GM19239 (cell line): ENCODE data around the gene EHHADH.
A peak's percentile ranks its signal among the peaks of the same experiment; 100 is the strongest.
"Not testable (repeated sequence)": the region's sequence is repeated elsewhere in the genome, so short reads cannot be mapped to it uniquely, and the experiment has no call there.

ENCODE experiments used
- DNase-seq: peaks from one replicate; pipeline ENCODE4 v3.0.0; 2011; ENCODE audit warnings: low spot score; ENCODE audit not compliant: insufficient read length
- FAIRE-seq: peaks from 2 replicates; lab custom pipeline; 2011; peaks lifted over from hg19 to GRCh38; lab: Jason Lieb, UNC

EHHADH gene

DNA sequence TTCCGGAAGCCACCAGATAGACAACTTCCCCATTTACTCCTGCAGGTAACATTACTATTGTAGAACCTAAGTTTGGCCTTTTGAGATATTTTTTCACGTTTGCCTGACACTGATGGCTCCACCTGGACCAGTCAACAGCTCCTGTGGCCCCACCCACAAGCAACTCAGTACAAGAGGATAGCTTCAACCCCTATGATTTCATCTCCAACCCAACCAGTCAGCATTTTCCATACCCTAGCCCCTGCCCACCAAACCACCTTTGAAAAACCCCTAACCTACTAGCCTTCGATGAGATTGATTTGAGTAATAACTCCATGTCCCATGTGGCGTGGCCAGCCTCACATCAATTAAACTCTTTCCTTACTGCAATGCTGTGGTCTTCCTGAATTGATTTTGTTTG lies 950 bp upstream of the EHHADH start:
- FAIRE-seq (no peak), DNase-seq (no peak)

DNA sequence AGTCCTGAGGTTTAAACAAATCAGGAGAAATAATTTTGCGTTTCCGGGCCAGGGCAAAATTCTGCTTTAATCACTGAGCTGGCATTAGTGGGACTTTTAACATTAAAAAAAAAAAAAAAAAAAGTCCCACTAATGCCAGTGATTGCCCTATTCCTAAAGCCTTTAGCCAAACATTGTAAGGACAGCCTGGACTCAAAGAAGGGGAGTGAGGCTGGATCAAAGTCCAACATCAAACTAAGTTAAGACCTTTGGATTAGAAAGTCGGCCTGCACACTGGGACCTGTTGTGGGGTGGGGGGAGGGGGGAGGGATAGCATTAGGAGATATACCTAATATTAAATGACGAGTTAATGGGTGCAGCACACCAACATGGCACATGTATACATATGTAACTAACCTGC lies 716 bp downstream of the EHHADH start:
- DNase-seq, FAIRE-seq: not testable (repeated sequence)

DNA sequence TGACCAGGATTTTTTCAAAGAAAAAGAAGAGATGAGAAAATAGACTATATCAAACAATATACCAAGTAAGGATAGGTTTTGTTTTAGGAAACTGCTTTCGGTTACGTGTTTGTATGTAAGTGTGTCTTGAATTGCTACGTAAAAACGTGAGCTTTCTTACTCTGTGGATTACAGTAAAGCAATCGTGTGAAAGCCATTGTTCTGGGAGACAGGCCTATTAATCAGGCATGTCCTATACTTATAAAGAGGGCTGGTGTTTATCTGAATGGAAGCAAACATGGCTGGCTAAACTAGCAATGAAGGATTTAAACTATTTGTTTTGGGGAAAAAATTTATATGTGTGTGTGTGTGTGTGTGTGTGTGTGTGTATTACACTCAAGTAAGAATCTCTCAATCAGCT lies 2.6 kb downstream of the EHHADH start:
- no peak for DNase-seq
- no peak for FAIRE-seq

DNA sequence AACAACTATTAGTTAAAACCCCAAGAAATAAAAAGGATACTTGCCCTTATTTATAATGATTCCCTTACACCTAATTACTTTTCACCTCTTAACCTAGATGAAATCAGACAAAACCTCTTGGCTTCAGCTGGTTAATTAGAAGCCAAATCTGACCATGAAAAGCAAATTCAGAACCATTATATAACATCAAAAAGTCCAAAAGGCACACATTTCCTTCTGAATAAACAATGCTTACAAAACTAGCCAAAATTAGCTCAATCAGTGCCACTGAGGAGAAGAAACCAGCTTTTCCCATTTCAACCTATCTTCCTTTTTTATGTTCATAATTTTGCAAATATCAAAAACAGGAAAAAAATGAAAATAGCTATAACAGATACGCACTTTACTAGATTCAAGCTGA lies 3.2 kb downstream of the EHHADH start:
- DNase-seq (no peak), FAIRE-seq (no peak)

DNA sequence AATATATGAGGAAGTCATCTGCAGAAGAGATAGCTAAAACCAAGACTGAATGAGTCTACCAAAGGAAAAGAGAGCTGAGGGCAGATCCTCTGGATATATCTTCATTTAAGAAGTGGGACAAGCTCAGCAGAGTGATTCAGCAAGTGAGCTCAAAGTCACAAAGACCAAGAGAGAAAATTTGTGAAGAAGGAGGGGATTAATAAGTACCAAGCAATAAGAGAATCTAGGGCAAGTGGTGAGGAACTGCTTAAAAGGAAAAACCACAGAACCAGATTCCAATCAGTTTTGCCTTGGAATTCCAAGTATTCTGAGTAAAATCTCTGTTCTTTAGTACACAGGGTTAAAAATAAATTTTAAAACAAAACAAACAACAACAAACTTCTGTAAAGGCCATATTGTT lies 3.6 kb downstream of the EHHADH start:
- DNase-seq (no peak), FAIRE-seq (no peak)

DNA sequence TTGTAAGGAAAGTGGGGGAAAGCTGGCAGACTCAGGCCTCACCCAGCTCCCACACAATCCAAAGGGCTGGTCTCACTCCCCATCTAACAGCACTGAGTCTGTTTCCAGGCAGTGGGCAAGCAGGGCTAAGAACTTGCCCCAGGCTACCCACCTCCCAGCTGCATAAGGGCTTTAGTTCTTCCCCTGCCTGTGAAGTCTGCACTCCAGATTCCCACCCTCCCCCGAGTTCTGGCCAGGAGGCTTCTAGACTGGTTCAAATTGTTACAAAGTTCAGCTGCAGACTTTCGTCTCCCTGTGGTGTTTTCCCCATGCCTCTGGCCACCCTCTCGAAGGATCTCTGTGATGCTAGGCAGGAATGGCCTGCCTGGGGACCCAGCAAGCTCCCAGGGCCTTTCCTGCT lies 11.2 kb downstream of the EHHADH start:
- no peak for FAIRE-seq
- DNase-seq, result no peak

DNA sequence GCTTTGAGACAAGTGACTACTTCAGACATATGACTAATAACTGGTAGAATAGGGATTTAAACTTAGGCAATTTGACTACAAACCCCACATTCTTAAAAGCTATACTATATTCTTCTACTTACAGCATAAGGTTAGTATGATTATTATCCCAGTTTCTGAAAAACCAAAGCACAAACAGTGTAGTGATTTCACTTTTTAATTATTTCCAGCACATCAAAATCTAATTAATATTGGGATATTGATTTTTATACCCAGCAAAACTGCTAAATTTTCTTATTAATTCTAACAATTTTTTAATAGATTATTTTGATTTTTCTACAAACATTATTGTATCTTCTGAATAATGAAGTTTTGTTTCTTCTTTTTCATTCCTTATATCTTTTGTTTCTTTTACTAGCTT lies 16.9 kb downstream of the EHHADH start:
- no peak for DNase-seq
- FAIRE-seq, result no peak

DNA sequence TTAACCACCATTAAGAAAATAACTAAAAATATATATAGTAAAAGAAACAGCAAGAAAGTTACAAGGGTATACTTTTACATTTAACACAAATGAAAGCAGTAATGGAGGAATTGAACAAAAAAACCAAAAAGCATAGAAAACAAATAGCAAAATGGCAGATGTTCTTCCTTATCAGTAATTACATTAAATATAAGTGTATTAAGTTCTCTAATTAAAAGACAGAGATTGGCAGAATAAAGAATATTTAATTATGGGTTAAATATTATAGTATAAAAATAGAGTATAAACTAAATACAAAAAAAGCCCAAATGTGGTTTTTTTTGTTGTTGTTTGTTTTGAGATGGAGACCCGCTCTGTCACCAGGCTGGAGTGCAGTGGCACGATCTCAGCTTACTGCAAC lies 20.5 kb downstream of the EHHADH start:
- DNase-seq (no peak), FAIRE-seq (no peak)

DNA sequence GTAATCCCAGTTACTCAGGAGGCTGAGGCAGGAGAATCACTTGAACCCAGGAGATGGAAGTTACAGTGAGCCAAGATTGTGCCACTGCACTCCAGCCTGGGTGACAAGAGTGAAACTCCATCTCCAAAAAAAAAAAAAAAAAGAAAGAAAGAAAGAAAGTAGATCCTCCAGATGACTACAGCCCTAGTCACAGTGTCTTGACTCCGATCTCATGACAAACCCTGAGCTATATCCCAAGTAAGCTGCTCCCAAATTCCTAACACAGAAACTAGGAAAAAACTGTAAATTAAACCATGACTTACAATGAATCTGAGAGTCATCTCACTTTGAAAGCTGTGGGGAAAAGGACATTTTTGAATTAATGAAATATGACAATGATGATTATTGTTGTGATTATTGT lies 27.3 kb downstream of the EHHADH start:
- not testable (repeated sequence) for DNase-seq, FAIRE-seq

DNA sequence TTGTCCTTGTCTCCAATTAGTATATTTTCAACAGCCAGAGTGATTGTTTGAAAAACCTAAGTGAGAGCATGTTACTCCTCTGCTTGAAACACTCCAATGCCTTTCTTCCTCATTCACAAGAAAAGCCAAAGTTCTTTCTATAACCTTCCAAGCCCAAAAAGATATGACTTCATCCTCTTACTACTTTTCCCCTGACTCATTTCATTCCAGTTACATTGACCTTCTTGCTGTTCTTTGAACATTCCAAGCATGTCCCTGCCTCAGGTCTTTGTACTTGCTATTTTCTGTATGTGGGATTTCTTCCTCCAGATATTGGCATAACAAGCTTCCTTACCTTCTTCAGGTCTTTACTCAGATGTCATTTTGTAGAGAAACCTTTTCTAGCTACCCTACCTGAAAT lies 28.3 kb downstream of the EHHADH start:
- DNase-seq (no peak), FAIRE-seq (no peak)

DNA sequence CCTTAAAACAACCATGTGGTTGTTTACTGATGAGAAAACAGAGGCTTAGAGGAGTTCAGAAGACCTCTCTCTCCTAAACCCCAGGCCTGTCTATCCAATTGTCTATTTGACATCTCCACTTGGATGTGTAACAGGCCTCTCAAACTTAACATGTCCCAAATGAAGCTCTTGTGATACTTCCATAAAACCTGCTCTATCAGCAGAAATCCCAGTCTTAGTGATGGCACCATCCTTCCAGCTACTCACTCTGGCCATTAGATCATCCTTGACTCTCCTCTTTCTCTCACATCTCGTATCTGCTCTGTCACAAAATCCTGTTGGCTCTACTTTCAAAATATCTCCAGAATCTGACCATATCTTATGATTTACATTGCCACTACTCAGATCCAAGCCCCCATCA lies 28.8 kb downstream of the EHHADH start:
- no peak for DNase-seq
- FAIRE-seq, result no peak

DNA sequence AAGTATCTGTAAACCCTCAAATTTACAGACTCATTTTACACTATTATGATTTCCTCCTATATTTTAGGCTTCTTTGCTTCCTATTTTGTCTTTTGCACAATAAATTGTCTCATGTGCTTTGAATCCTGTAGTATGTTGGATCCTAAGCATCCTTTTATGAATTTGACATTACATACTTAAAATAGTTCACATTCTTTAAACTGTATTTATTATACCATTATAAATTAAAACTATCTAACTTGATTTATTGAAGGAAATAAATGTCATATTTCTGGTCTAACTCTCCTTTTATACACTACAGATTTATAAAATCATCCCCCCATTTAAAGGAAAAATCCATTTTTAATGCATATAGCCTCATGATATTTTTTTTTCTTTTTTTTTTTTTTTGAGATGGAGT lies 32.6 kb downstream of the EHHADH start:
- no peak for DNase-seq

DNA sequence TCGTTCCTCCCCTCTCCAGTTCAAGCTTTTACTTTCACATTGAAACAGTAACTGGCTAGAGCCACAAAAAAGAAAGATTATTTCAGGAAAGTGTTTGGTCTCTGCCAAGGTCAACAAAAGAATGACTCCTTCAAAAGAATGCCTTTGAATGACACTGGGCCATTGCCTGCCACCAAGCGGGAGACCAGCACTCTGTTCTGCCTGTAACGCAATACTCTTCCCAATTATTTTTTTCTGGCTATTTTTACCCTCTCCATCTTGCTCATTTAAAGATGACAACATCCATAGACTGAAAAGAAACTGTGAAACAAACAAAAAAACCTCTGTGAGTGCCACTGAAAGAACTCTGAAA lies 37.3 kb downstream of the EHHADH start:
- no peak for FAIRE-seq

More for the DNA sequence above, 32.6 kb downstream of the EHHADH start:
- FAIRE-seq, result no peak

DNA sequence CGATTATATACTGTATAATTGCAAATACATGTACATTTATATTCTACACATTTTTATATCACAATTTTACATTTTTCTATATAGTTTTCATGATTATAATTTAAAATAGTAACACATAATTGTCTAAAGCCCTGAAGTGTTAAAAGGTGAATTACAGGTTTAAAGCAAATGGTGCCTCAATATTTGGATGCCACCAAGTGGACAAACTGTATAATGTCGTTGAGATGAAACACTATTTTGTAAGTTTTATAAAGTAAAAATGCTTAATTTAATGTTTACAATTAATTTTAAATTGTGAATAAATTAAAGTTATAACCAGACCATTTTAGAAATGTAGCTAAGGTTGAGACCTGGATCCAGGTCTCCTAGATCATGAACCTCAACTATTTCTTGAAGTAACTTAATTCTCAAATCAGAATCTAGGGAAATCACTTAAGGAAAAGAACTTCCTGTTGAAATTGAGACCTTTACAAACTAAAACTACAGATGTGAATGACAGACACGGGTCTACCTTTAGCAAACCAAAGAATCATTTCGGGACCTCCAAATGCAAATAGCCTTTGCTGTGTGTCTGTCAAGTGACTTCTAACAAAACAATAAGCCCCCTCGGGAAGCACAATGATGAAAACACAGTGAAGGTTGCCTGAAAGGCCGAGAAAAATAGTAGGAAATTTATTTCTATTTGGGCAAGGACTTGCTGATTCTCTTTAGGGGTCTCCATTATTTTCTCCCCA lies 37.8 kb downstream of the EHHADH start:
- DNase-seq (no peak), FAIRE-seq (no peak)

More for the DNA sequence above, 37.3 kb downstream of the EHHADH start:
- no peak for DNase-seq

DNA sequence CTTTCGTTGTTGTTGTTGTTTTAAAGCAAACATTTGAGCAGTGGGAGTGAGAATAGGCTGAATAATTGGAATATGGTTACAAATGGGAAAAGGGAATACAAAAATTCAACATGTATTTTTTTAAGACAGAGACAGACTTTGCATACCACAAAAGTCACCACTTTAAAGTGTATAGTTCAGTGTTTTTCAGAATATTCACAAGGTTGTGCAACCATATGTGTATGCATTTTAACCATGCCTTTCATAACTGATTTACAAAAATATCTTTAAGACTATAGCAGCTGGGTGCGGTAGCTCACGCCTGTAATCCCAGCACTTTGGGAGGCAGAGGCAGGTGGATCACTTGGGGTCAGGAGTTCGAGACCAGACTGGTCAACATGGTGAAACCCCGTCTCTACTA lies 41.3 kb downstream of the EHHADH start:
- FAIRE-seq (no peak), DNase-seq (no peak)

DNA sequence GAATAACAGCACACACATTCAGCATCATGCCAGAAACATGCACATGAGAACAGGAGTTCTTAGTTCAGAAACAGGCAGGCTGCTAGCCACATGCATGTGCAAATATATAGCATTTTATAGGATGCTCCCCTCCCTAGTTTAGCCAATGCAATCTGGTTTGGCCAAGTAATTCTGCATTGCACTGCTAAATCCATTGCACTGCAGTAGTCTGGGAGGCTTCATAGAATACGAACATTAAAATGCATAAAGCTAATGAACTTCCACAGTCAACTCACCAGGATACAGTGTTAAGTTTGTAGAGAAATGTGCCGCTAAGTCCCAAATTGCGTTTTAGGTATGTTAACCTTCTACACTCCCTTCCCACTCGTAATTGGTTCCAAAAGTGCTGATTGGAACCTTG lies 41.8 kb downstream of the EHHADH start:
- no peak for DNase-seq
- no peak for FAIRE-seq

DNA sequence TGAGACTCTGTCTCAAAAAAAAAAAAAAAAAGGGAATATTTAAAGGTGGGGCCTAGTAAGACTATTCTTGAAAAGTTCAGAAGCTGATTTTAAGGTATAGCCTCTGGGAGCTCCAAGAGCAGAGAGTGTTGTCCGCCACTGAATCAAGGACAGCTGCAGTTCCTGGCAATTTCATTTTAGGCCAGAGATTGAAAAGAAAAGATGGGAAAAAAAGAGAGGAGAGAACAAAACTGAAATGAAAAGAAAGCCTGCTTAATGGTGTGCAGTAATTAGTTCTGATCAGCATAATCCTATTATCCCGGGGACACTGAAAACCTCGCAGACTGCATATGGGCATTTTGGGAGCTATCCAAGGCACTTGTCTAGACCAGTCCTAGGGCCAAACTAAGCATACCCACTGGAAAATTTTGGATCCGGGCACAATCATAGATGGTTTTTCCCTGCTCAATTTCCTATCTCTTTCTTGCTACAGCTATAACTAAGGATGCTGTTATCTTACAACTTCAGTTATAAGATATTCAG lies 43.2 kb downstream of the EHHADH start:
- DNase-seq (no peak), FAIRE-seq (no peak)

DNA sequence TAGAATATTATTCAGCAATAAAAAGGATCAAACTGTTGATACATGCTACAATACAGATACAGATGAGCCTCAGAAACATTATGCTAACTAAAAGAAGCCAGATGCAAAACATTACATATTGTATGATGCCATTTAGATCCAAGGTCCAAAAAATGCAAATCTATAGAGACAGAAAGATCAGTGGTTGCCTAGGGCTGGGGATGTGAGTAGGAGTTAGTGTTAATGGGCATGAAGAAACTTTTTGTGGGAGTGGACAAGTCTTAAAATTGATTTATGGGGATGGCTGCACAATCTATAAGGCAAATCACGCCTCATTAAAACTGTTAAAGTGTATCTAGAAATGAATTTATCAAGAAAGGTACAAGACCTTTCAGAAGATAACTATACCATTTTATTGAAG lies 45.0 kb downstream of the EHHADH start:
- DNase-seq (no peak), FAIRE-seq (no peak)

DNA sequence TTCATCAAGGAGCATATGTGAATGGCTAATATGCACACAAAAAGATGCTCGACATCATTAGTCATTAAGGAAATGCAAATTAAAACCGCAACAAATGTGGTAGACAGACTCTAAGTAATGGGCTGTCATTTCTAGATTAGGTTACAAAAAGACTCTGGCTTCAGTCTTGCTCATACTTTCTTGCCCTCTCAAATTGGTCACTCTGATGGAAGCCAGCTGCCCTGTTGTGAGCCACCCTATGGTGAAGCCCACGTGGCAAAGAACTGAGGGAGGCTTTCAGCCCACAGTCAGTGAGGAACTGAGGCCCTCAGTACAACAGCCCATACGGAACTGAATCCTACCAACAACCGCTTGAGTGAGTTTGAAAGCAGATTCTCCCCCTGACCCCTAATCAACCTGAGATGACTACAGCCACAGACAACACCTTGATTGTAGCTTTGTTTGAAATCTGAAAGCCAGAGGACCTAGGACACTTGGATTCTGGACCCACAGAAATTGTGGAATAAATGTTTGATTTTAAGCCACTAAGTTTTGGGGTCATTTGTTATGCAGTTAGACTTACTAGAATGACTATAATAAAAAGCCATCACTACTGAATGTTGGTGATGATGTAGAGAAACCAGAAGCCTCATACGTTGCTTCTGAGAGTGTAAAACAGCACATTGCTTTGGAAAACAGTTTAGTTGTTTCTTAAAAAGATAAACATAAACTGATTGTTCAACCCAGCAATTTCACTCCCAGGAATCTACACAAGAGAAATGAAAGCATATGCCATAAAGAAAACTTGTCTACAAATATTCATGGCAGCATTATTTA lies 45.7 kb downstream of the EHHADH start:
- DNase-seq (peak; percentile 30), FAIRE-seq (peak; percentile 70)

DNA sequence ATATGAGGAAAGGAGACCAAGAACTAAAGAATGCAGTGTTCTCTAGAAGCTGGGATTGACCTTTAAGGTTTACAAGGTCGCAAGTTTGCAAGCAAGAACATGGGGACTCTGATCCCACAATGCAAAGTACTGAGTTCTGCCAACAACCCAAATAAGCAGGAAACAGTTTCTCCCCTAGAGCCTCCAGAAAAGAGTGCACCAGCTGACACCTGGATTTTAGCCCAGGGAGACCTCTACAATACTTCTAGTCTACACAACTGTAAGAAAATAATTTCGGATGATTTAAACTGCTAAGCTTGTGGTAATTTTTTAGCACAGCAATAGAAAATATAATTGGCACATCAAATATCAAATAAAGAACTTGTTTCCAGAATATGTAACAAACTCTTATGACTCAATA lies 46.4 kb downstream of the EHHADH start:
- DNase-seq (no peak), FAIRE-seq (no peak)

DNA sequence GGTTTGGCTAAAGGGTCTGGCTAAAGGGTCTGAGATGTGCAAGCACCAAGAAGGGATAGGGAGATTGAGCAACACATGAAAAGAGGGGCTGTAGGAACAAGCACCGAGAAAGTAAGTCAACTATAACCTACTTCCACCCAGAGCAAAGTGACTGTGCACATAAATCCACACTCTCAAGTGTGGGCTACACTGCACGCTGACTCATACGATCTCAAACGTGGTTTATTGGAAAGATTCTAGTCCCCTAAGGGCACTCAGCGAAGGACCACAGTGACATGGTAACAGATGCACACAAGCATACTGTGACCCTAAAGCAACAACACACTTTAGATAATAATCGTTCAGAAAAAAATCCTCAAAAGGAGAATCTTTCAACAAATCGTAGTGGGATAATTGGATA lies 48.0 kb downstream of the EHHADH start:
- DNase-seq (no peak), FAIRE-seq (no peak)

DNA sequence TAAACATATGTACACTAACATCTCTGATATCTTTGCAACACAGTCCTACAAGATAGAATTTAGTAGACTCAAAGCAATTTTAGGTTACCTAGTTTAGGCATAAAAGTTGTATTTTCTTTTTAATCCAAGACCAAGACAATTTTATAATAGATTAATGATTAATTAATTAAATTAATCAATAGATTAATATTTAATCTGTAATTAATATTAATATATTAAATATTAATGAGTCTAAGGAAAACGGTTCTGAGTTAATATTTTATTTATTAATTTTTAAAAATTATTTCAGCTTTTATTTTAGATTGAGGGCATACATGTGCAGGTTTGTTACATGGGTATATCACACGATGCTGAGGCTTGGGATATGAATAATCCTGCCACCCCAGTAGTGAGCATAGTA lies 49.0 kb downstream of the EHHADH start:
- DNase-seq (no peak), FAIRE-seq (no peak)
